Stimulated activated CD8-positive, alpha-beta memory T cell treated with anti-CD3 and anti-CD28 coated beads, Interleukin-15, amount 100 ng/mL, for 1 hour (primary cell): Measurements from ENCODE around the gene NUP214.
"Not testable (repeated sequence)": the region's sequence is repeated elsewhere in the genome, so short reads cannot be mapped to it uniquely, and the experiment has no call there.

ENCODE experiments used
- DNase-seq: peaks from one replicate; pipeline ENCODE4 v3.0.0-alpha.2; 2020; ENCODE audit warnings: low read depth

Gene NUP214

GRCh38 chr9:131259916-131260597 is 134.7 kb downstream of the NUP214 start:
- DNase-seq: no peak

DNA sequence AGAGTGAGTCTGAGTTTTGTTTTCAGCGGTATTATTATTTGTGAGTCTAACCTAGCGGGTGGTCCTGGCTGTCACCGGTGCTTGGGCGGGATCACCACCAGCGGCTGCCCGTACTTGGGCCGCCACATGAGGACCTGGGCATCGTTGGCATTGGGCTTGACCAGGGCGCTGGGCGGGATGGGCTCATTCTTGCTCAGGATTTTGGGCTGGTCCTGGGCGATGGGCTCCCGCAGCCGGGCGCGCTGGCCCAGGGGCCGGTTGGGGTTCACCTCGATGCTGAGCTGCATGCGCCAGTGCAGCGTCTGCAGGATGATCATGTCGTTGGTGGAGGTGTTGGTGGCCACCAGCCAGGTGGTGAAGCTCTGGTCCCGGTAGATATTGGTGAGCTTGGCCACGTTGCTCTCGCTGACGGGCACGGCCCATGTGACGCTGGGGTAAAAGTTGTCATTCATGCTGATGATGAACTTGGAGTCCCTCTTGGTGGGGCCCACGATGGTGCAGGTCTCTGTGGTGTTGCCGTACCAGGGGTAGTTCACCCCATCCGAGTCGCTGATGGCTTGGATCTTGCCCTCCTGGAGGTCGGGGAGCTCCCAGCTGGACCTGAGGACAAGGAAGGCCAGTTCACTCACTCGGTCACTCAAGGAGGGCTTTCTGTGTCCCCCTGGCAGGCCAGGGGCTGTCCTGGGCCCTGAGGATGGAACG is 135.5 kb downstream of the NUP214 start:
- no peak for DNase-seq

DNA sequence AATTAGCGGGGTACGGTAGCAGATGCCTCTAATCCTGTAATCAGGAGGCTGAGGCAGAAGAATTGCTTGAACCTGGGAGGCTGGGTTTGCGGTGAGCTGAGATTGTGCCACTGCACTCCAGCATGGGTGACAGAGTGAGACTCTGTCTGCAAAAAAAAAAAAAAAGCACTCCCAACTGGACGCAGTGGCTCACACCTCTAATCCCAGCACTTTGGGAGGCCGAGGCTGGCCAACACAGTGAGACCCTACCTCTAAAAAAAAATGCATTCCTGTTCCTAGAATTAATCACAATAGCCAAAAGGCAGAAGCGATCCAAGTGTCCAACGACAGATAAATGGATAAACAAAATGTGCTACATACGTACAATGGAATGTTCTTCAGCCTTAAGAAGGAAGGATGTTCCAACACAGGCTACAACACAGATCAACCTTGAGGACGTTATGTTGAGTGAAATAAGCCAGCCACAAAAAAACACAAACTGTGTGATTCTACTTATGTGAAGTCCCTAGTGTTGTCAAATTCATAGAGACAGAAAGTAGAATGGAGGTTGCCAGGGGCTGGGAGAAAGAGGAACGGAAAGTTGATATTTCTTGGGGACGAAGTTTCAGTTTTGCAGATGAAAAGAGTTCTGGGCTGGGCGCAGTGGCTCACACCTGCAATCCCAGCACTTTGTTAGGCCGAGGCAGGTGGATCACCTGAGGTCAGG is 137.1 kb downstream of the NUP214 start:
- no peak for DNase-seq

DNA sequence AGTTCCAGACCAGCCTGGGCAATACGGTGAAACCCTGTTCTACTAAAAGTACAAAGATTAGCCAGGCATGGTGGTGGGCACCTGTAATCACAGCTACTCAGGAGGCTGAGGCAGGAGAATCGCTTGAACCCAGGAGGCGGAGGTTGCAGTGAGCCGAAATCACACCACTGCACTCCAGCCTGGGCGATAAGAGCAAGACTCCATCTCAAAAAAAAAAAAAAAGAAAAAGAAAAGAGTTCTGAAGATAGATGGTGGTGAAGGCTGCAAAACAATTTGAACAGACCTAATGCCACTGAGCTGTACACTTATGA is 137.6 kb downstream of the NUP214 start:
- not testable (repeated sequence) for DNase-seq

- DNase-seq: no peak
Observed at GRCh38 chr9:131263701-131264100, 138.3 kb downstream of the NUP214 start.

GRCh38 chr9:131264231-131264630 is 138.8 kb downstream of the NUP214 start:
- DNase-seq: no peak

- no peak for DNase-seq
Observed at GRCh38 chr9:131266266-131267229, 141.2 kb downstream of the NUP214 start.

DNA sequence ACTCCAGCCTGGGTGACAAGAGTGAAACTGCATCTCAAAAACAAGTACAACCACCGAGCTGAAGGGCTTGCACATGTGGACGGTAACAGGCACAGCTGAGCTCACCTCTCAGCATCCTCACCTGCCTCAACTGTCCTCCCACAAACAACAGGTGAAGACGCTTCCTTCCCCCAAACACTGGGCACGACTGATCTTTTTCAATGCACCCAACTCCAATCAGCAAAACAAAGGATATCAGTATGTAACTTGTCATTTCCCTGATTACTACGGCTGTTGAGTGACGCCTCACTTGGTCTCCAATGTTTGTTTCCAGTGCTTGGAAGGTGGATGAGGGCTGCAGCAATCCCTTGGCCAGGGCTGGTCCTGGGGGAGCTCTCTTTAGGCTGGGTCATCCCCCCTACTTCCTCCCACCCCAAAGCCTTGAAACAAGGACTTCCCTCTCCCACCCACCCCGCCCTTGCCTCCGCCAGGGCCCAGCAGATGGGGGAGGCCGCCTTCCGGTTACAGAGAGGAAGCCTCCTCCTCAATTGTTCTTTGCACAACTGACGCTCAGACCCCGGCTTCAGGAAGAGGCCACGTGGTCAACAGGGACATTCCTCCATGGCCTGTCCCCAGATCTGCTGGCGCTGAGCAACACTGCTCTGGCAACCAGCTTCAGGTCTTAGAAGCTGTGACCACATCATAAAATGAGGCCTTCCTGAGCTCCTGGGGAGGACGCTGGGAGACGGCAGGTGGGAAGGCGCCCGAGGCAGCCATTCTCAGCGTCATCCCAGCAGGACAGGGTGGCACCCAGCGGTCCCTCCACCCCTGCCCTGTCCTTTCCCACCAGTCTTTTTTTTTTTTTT is 145.0 kb downstream of the NUP214 start:
- DNase-seq: no peak

DNA sequence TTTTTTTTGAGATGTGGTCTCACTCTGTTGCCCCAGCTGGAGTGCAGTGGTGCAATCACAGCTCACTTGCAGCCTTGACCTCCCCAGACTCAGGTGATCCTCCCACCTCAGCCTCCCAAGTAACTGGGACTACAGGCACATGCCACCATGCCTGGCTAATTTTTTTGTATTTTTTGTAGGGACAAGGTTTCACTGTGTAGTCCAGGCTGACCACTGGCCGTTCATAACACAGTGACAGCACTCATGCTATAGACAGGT is 145.6 kb downstream of the NUP214 start:
- DNase-seq: not testable (repeated sequence)

GRCh38 chr9:131271506-131271931 is 146.1 kb downstream of the NUP214 start:
- DNase-seq: no peak

DNA sequence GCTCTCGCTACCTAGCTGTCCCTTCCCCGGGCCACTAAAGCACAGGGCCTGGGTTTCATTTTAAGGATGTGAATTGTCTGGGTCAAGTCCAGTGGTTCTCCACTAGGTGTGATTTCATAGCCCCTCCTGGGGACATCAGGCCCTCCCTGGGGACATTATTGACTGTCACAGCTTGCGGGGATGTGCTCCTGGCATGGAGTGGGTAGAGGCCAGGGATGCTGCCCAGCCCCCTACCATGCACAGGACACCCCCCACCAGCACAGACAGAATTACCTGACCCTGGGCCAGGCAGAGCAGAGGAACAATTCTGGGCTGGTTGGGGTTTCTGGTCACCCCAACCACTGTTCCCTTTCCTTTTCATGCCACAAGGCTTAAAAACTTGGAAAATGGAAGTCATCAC is 146.8 kb downstream of the NUP214 start:
- DNase-seq: no peak

- DNase-seq: no peak
Observed at GRCh38 chr9:131273146-131273855, 147.9 kb downstream of the NUP214 start.

GRCh38 chr9:131273856-131274673 is 148.7 kb downstream of the NUP214 start:
- no peak for DNase-seq

DNA sequence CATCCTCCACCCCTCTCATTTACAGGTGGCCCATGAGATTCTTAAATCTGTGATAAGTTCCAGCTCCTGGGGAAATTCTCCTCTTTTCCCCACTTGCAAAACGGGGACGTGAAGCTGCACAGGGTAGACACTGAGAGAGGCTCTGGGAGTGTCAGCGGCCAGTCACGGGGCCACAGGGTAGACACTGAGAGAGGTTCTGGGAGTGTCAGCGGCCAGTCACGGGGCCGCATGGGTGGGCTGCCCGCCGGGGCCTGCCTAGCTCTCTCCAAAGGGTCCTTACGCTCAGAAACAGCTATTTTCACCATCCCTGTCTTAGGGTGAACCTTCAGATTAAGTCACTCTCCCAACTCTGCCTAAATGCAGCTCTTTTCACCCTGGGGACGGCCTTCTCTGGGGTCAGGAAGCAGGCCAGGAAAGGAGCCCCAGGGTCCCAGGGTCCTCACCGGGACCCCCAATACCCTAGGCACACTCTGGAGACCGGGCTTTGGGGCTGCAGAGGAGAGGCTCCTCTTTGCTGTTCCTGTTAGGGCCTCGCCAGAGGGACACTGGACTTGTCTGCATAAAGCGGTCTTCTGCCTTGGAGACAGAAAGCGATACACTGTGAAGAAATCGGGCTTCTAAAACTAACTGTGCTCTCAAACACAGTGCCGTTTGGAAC is 149.4 kb downstream of the NUP214 start:
- no peak for DNase-seq

GRCh38 chr9:131275332-131276093 is 150.1 kb downstream of the NUP214 start:
- no peak for DNase-seq

- DNase-seq: no peak
Observed at GRCh38 chr9:131276094-131276888, 150.9 kb downstream of the NUP214 start, which contains the start of gene FAM78A. FAM78A (minus strand) TSS chr9:131276510; CDS start chr9:131276179, 331 bp downstream.

GRCh38 chr9:131276891-131277286 is 151.5 kb downstream of the NUP214 start:
- no peak for DNase-seq
